Neural cell (in vitro differentiated cells): Measurements from ENCODE around the gene ADGRF3. TPM values are rescaled to one million over a fixed set of nuclear protein-coding genes. Genes with fewer than 3 reads are reported as not detected.

Source experiments
- H2AFZ ChIP-seq: fragments of 200-600, 300-800 bp; sonication (generic), shearing (Covaris generic); 2 replicates; pipeline ENCODE4 v1.6.0; 2014; ENCODE audit warnings: low read depth, mild to moderate bottlenecking, antibody characterized with exemption, low read length, moderate library complexity
- H3F3A ChIP-seq: fragments of 200-600 bp; shearing (Covaris generic); 2 replicates; pipeline ENCODE4 v1.6.1; 2016; ENCODE audit warnings: mild to moderate bottlenecking, moderate library complexity, mixed read lengths, antibody characterized with exemption, low read length; ENCODE audit not compliant: insufficient read depth, poor library complexity, severe bottlenecking
- H3K27ac ChIP-seq: fragments of 200-600, 300-800 bp; sonication (generic), shearing (Covaris generic); 2 replicates; pipeline ENCODE4 v1.5.1; 2014; ENCODE audit warnings: mild to moderate bottlenecking, low read length, moderate library complexity
- H3K27me3 ChIP-seq: fragments of 300-800, 200-600 bp; sonication (generic), shearing (Covaris generic); 2 replicates; pipeline ENCODE4 v1.6.0; 2014; ENCODE audit warnings: mild to moderate bottlenecking, low read depth, low read length, moderate library complexity; ENCODE audit not compliant: insufficient read depth
- H3K36me3 ChIP-seq: fragments of 300-800, 200-600 bp; sonication (generic), shearing (Covaris generic); 2 replicates; pipeline ENCODE4 v1.5.1; 2014; ENCODE audit warnings: mild to moderate bottlenecking, antibody characterized with exemption, low read length, moderate library complexity; ENCODE audit not compliant: insufficient read depth
- H3K4me2 ChIP-seq: fragments of 300-800, 200-600 bp; sonication (generic), shearing (Covaris generic); 2 replicates; pipeline ENCODE4 v1.6.0; 2014; ENCODE audit warnings: mild to moderate bottlenecking, low read length
- H3K4me3 ChIP-seq: fragments of 300-800, 200-600 bp; sonication (generic), shearing (Covaris generic); 2 replicates; pipeline ENCODE4 v1.5.1; 2014; ENCODE audit warnings: mild to moderate bottlenecking, low read length, moderate library complexity
- H3K79me2 ChIP-seq: fragments of 200-600 bp; shearing (Covaris generic); replicated peaks from 2 replicates; pipeline ENCODE4 v1.6.0; 2014; ENCODE audit warnings: mild to moderate bottlenecking, low read length, moderate library complexity; ENCODE audit not compliant: insufficient read depth
- H3K9ac ChIP-seq: fragments of 300-800, 200-600 bp; sonication (generic), shearing (Covaris generic); 2 replicates; pipeline ENCODE4 v1.6.1; 2016; ENCODE audit warnings: mild to moderate bottlenecking, low read length, mixed read lengths
- H3K9me2 ChIP-seq: fragments of 200-600 bp; shearing (Covaris generic); 2 replicates; pipeline ENCODE4 v1.6.1; 2016; ENCODE audit warnings: mild to moderate bottlenecking, low read length, mixed read lengths; ENCODE audit not compliant: insufficient read depth
- H3K9me3 ChIP-seq: fragments of 200-600, 300-800 bp; sonication (generic), shearing (Covaris generic); 2 replicates; pipeline ENCODE4 v1.6.1; 2016; ENCODE audit warnings: mild to moderate bottlenecking, mixed run types, low read length, moderate library complexity, mixed read lengths
- H4K20me1 ChIP-seq: fragments of 200-600 bp; shearing (Covaris generic); 2 replicates; pipeline ENCODE4 v1.6.1; 2016; ENCODE audit warnings: mild to moderate bottlenecking, mixed run types; ENCODE audit not compliant: insufficient read depth
- CTCF ChIP-seq: fragments of 450-650 bp; IDR thresholded peaks from 2 replicates; pipeline ENCODE4 v1.5.1; 2014; ENCODE audit warnings: antibody characterized with exemption, mild to moderate bottlenecking, moderate library complexity; ENCODE audit not compliant: poor library complexity, severe bottlenecking
- EP300 ChIP-seq: fragments of 450-650 bp; conservative IDR thresholded peaks from 2 replicates; pipeline ENCODE4 v1.6.1; 2014; ENCODE audit warnings: antibody characterized with exemption, mild to moderate bottlenecking, moderate library complexity; ENCODE audit not compliant: poor library complexity, severe bottlenecking
- EZH2 ChIP-seq: fragments of 200-600, 300-800 bp; shearing (Covaris generic), sonication (generic); IDR thresholded peaks from 2 replicates; pipeline ENCODE4 v1.6.1; 2014; ENCODE audit warnings: antibody characterized with exemption, low read length, borderline replicate concordance, mild to moderate bottlenecking; ENCODE audit not compliant: insufficient read depth, poor library complexity, severe bottlenecking
- MXI1 ChIP-seq: fragments of 450-650 bp; conservative IDR thresholded peaks from 2 replicates; pipeline ENCODE4 v1.6.1; 2014; ENCODE audit warnings: antibody characterized with exemption, mild to moderate bottlenecking; ENCODE audit not compliant: poor library complexity, severe bottlenecking
- POLR2AphosphoS5 ChIP-seq: IDR thresholded peaks from 2 replicates; pipeline ENCODE4 v1.6.1; 2012
- RAD21 ChIP-seq: fragments of 450-650 bp; conservative IDR thresholded peaks from 2 replicates; pipeline ENCODE4 v1.6.1; 2014; ENCODE audit warnings: antibody characterized with exemption, mild to moderate bottlenecking, moderate library complexity
- SMC3 ChIP-seq: fragments of 450-650 bp; conservative IDR thresholded peaks from 2 replicates; pipeline ENCODE4 v1.6.1; 2014; ENCODE audit warnings: antibody characterized with exemption, mild to moderate bottlenecking, moderate library complexity; ENCODE audit not compliant: poor library complexity
- TAF1 ChIP-seq: IDR thresholded peaks from 2 replicates; pipeline ENCODE4 v1.6.1; 2012; ENCODE audit warnings: low read depth
- polyA plus RNA-seq: library from polyadenylated mRNA; depleted of rRNA; stranded (reverse); fragments of >200 nt; gene quantifications from 2 replicates; pipeline ENCODE4 v1.2.3, GENCODE V29; 2014
- TF ChIP-seq, protein P1 (sequence below): IDR thresholded peaks from 2 replicates; pipeline ENCODE4 v1.6.1; 2012; ENCODE audit warnings: borderline replicate concordance

ADGRF3 gene
- polyA plus RNA-seq, 1 donor from 2014 or later: 0.42 TPM

DNA sequence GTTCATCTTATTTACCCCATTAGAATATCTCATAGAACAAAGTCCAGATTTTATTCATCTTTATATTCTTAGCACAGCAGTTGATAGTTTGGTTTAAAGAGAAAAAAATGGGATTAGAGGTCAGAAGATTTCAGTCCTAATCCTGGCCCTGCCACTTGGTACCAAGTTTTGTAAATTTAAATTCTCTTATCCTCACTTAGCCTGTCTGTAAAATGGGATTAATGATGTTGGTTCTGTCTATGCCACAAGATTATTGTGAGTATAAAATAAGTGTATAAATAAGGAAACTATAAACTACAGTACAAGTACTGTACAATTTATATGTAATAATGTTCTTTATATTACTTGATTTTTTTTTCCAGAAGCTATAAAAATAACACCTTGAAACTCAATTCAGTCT lies 38.0 kb upstream of the ADGRF3 start:
- H3K4me2 ChIP-seq: no peak overlapping the region
- no peak overlapping the region for H3K4me3 ChIP-seq
- H3K36me3 ChIP-seq: no peaks in the 10 kb centered on the region
- no peaks in the 10 kb centered on the region for H3F3A ChIP-seq
- no peaks in the 10 kb centered on the region for H4K20me1 ChIP-seq
- H3K27ac ChIP-seq: no peak overlapping the region
- H3K27me3 ChIP-seq: no peaks in the 10 kb centered on the region
- H3K9ac ChIP-seq: no peak overlapping the region
- no peaks in the 10 kb centered on the region for H3K9me2 ChIP-seq
- TF ChIP-seq MXI1 (no peak), SMC3 (no peak), RAD21 (no peak), EZH2 (no peak), EP300 (no peak), POLR2AphosphoS5 (no peak), CTCF (no peak), TAF1 (no peak)
- TF ChIP-seq, protein P1, sequence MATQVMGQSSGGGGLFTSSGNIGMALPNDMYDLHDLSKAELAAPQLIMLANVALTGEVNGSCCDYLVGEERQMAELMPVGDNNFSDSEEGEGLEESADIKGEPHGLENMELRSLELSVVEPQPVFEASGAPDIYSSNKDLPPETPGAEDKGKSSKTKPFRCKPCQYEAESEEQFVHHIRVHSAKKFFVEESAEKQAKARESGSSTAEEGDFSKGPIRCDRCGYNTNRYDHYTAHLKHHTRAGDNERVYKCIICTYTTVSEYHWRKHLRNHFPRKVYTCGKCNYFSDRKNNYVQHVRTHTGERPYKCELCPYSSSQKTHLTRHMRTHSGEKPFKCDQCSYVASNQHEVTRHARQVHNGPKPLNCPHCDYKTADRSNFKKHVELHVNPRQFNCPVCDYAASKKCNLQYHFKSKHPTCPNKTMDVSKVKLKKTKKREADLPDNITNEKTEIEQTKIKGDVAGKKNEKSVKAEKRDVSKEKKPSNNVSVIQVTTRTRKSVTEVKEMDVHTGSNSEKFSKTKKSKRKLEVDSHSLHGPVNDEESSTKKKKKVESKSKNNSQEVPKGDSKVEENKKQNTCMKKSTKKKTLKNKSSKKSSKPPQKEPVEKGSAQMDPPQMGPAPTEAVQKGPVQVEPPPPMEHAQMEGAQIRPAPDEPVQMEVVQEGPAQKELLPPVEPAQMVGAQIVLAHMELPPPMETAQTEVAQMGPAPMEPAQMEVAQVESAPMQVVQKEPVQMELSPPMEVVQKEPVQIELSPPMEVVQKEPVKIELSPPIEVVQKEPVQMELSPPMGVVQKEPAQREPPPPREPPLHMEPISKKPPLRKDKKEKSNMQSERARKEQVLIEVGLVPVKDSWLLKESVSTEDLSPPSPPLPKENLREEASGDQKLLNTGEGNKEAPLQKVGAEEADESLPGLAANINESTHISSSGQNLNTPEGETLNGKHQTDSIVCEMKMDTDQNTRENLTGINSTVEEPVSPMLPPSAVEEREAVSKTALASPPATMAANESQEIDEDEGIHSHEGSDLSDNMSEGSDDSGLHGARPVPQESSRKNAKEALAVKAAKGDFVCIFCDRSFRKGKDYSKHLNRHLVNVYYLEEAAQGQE: no peak
- H2AFZ ChIP-seq: no peak overlapping the region
- H3K9me3 ChIP-seq: no peaks in the 10 kb centered on the region
- H3K79me2 ChIP-seq: no peaks in the 10 kb centered on the region

- Histone ChIP-seq H3K36me3 (no peaks in the 10 kb centered on the region), H3K9me2 (no peaks in the 10 kb centered on the region), H3K4me2 (no peak overlapping the region), H3K9ac (no peak overlapping the region), H3K27ac (no peak overlapping the region), H3K27me3 (no peaks in the 10 kb centered on the region), H3K4me3 (no peak overlapping the region), H3K9me3 (no peaks in the 10 kb centered on the region), H3F3A (no peaks in the 10 kb centered on the region), H2AFZ (no peak overlapping the region), H4K20me1 (no peaks in the 10 kb centered on the region), H3K79me2 (no peaks in the 10 kb centered on the region)
- TF ChIP-seq CTCF (no peak), RAD21 (no peak), MXI1 (no peak), EZH2 (no peak), POLR2AphosphoS5 (no peak), TAF1 (no peak), EP300 (no peak), SMC3 (no peak)
- TF ChIP-seq, protein P1: no peak
These were observed 37.6 kb upstream of the ADGRF3 start for GRCh38 chr2:26384183-26384582.
